ENCODE results near the gene MTMR10. TPM values are rescaled to one million over a fixed set of nuclear protein-coding genes. Genes with fewer than 3 reads are reported as not detected.

Gene MTMR10
- total RNA-seq, 1 donor from 2014 or later = 36.3 TPM

DNA sequence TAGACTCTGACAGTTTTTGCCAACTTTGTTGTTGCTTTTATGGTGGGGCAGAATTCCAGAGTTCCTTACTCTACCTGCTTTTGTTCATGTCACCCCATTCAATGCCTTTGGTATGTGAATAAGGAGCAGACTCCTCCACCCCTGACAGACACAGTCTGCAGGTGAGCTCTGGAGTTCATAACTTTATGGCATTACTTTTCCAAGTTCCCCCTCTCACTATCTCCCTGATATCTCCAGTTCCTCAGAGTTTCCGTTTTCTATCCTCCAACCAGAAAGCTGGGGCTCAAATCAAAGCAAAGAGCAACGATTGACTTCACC is 23.1 kb upstream of the MTMR10 start:
- DNase-seq (ENCODE audit: low spot score) = no peak

DNA sequence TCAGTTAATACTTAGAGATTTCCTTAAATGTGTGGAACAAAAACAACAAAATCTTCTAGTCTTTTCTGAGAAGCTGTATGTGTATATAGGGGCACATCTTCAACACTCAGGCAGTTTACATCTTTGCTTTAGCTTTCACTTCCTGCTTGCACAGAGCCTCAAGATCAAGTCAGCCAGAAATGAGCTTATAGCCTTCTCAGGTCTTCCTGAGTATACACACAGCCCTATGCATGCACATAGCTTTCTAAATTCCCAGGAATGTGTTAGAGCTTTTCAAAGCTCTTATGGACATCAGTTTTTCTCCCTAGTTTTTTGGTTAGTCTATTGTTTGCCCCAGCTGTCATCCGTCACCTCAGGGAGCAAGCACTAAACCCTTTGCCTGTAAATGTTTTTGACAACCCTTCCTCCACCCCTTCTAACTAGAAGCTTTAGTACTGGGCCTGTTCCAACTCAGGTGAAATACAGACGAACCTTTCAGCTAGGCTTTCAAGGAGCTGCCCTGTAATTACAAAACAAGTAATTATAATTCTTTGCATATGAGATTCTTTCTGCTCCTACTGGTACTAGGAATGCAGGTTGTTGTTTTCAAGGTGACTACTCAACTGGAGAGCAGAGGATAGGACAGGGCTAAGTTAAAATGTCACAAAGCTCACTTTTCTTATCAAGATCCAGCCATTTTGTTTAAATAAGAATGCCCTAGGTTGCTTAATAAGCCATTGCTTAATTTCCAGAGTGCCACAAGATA is 22.6 kb upstream of the MTMR10 start:
- no peak for DNase-seq (ENCODE audit: low spot score)

DNA sequence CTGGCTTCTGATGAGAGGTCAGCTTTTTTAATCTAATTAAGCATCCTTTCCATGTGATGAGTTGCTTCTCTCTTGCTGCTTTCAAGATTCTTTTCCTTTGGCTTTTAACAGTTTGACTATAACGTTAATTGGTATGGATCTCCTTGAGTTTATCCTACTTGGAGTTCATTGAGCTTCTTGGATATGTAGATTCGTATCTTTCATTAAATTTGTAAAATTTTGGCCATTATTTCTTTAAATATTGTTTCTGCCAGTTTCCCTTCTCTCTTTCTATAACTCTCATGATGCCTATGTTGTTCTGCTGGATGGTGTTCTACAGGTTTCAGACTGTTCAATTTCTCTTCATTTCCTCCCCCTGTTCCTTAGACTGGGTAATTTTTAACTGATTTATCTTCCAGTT is 21.0 kb upstream of the MTMR10 start:
- no peak for DNase-seq (ENCODE audit: low spot score)

DNA sequence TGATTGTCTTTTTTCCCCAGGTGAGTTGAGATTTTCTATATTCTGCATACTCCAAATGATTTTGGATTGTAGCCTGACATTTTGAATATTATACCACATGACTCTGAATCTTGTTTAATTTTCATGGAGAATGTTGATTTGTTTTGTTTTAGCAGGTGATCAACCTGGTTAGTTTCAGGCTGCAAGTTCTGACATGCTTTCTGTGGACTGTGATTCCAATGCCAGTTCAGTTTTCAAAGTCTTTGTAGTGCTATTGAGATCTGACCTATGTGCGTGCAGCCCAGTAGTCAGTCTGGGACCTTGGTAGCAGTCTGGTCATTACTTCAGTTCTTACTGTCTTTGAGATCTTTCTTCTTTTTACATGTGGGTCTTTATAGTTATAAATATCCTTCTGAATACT is 18.6 kb upstream of the MTMR10 start:
- no peak for DNase-seq (ENCODE audit: low spot score)

DNA sequence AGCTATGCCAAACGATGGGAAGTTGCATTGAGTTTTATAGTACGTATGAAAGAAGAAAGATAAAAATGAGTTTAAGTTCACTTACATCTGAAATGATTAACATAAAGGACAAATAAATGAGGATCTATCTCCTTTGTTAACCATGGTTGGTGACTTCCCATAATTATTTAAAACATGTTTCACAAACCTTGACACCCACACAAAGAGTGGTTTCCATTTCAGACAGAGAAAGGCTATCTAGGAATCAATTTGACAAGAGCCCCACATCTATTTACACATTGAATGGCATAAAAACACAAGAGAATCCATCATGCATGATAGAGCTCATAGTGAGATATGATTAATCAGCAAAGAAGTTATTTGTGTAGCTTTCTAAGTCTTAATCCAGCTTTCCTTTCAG is 14.2 kb upstream of the MTMR10 start:
- no peak for DNase-seq (ENCODE audit: low spot score)

DNA sequence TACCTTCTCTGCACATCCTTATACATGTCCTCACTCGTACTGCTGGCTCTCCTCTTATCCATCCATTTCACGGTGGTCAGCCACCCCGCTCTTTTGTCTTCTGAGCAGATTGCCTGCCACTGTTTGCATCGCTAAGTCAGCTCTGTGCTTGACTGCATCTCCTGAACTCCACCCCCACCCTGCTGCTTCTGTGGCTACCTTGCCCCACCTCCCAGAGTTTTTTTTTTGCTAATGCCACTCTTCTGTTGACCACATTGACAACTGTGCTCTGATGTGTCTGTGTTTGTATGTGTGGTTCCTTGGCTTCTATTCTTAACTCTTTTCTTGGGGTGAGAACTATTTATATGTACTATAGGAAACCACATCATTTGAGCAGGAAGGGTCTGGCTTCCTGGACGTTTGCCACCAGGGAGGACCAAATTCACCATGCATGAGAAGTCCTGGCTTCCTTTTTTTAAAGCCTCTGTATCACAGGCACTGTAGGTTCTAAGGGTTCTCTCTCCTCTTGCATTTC is 12.8 kb upstream of the MTMR10 start:
- DNase-seq (ENCODE audit: low spot score) = no peak

DNA sequence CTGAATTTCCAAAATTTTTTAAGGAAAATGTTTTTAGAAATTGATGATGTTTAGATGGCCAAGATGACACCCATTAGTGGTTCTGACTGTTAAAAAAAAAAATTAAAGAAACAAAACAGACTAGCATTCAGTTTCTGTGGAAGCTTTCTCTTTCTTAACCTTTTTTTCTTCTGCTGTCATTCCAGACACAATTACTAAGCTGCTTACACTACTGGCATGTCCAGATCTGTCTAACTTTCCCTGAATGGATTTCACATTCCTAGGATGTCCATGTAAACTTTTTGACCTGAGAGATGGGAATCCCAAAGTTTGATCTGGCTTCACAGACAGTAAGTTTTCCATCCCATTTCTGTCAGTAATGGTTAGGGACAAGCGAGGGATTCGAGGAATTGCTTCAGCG is 10.3 kb upstream of the MTMR10 start:
- no peak for DNase-seq (ENCODE audit: low spot score)

DNA sequence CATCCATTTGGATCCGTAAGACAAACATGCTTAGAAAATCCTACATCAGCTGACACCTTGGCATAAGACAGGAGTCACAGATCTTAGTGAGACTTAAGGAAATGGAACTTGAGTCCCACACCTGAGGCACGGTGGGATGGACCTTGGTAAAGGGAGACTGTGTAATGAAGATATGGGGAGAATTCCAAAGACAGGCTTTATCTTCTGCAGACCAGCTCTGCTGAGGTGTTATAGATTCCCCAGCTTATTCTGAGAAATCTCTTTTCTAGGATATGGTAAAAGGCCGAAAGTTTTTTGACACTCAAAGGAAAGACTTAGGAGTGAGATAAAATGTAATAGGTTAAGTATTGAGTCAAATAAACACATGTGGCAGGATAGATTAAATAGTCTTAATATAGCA is 8.3 kb upstream of the MTMR10 start:
- no peak for DNase-seq (ENCODE audit: low spot score)

DNA sequence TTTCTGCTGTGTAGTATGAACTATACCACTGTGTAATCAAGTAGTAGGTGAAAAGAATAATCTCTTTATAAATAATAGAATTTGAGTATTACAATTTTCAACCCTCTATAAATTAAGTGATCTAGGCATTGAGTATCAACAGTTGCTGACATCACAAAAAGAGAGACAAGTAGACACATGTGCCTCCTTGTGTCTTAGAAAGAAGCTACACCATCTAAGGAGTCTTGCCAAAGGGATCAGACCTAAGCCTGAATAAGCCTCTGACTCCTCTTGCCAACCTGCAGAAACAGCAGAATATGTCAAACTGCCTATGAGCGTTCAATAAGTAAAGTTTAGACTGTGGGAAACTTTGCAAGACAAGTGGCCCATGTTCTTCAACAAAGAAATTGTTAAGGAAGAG is 5.8 kb upstream of the MTMR10 start:
- no peak for DNase-seq (ENCODE audit: low spot score)

DNA sequence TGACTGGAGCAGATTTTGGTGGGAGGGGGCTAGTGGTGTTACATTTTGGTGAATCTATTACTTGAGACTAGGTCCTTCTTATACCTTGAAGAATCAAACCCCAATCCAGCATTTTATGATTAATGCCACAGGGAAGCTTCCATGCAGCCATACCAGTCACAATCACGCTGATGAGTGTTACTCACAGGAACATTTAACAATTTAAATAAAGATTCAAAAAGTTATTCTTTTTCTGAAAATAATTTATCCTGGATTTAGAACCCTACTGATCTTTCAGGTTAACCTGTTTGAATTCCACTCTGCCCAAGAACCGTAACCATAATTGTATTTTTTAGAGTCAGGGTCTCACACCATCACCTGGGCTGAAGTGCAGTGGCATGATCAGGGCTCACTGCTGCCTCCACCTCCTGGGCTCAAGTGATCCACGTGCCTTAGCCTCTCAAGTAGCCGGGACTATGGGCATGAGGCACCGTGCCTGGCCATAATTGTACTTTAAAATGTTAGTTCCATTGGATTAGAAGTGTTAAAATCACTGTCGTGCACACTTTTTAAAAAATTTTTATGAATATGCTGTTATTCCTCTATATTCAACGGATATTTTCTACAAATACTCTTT is 929 bp upstream of the MTMR10 start:
- DNase-seq (ENCODE audit: low spot score) = no peak

DNA sequence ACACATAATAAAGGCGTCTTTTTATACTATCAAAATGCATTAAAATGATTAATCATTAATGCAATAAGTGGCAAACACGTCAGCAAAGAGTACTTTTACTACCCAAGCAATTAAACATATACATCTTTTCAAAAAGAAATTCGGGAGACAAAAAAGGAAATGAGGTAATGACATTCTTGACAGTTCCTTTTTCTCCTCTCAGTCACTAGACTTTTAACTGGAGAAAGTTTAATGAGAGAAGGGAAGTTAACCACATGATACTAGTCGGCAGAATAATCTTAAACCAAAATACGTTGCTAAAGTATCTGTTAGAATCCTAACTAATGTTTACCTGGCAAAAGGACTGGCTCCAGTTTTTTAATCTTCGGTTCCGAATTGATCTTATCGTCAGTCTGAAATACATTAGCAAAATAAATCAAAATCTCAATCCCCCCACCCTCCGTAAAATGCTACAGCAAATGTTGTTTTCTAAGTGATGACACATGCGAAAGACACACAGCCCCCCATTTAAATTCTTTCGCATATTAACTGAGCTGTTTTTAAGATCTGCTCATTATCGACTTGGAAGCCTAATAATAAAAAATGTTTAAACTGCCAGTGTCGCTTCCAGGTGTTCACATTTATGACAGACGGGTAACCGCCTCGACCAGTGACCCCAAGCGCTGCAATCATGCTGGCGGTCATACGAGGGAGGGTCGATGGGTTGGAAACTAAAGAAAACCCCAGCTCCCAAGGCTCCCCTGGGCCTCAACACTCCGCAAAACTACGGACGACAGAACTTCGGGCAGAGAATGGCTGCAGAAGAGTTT is 778 bp downstream of the MTMR10 start:
- DNase-seq (ENCODE audit: low spot score) = no peak

DNA sequence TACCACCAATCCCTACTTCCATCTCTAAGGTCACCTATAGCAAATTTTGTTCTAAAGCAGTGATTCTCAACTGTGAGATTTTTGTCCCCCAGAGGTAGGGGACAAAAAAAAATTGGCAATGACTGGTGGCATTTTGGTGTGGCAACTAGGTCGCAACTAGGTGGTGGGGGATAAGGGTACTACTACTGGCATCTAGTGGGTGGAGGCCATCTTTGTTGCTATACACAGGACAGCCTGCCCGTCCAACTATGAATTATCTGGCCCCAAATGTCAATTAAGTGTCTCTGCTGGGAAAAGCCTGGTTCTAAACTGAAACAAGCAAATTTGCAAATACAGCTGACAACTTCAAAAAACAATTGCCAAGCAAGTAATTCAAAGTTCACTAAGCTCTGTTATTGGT is 1.4 kb downstream of the MTMR10 start:
- no peak for DNase-seq (ENCODE audit: low spot score)

DNA sequence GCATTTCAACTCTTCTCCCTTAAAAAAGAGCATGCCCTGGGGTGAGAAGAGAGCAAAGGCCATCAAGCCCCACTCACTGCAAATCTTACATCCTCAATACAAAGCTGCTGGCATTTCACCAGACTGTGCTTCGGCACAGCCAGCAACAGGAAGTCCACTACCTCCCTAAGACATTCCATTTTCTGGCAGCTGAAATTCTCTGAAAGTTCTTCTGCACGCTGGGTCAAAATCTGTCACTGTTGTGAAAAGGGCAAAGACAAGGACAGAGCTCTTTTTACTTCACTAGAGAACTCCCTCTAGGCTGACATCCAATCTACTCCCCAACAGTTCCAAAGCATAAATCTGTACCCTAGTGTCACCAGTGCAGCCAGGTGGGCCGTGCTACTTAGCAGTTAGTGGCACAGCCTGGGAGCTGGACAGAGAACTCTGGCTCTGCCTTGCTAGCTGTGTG is 6.3 kb downstream of the MTMR10 start:
- DNase-seq (ENCODE audit: low spot score) = no peak

DNA sequence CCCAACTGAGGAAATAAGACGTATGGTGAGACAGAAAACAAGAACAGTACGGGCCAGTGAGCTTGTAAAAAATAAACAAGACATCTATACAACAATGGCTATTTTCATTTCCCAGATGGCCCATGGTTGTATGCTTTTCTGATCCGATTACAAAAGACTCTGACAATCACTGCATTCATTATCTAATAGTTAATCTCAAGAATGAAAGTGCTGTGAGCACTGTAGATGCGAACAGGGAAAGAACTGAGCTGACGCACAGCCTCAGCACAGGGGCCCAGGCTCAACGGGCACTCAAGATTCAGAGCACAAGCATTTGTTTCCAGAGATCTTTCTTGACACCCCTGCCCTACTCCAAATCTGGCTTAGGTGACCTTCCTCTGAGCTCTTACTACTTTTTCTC is 6.9 kb downstream of the MTMR10 start:
- no peak for DNase-seq (ENCODE audit: low spot score)

DNA sequence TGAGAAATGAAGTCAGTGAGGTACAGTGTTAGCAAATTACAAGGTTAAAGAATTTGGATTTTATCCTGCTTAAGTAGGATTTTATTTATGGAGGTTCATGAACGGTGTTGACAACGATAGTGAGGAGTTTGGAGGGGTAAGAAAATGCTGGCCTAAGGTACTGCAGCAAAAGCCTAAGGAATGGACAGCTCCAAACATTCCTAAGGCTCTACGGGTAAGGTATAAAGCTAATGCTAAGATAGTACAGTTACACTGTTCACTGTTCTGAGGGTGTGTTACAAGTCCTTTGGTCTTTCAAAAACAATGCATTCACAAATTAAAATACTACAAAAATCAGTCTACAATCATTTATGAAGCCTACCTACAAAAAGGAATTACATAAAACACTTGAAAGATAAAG is 7.3 kb downstream of the MTMR10 start:
- DNase-seq (ENCODE audit: low spot score) = no peak

DNA sequence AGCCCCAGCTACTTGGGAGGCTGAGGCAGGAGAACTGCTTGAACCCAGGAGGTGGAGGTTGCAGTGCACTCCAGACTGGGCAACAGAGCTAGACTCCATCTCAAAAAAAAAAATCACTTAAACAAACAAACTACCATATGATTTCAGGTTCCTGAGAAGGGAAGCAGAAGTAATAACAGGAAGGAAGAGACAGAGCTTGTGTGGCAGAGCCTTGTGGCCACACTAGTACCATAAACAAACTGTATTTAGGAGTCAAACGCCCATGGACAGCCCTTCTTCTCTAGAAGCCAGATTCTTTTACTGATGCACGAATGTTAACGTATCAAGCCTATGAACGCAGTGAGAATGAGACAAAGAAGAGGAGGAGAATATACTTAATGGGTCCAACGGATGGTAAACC is 12.0 kb downstream of the MTMR10 start:
- DNase-seq (ENCODE audit: low spot score) = no peak

DNA sequence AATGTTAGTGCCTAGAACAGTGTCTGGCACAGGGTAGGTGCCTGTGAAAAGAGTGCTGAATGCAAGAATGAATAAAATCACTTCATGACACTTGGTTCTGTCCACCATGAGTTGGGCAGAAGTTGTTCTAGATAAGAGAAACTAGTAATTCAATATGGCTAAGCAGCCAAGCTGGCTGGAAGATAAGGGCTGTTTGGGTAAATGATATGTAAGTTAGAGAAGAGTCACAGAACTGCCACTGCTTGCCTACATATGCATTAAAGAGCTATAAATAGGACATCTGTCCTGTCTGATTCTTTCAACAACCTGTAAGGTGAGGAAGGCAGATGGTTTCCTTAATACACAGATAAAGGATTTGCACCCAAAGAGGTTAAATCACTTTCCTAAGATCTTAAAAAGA is 13.1 kb downstream of the MTMR10 start:
- no peak for DNase-seq (ENCODE audit: low spot score)

DNA sequence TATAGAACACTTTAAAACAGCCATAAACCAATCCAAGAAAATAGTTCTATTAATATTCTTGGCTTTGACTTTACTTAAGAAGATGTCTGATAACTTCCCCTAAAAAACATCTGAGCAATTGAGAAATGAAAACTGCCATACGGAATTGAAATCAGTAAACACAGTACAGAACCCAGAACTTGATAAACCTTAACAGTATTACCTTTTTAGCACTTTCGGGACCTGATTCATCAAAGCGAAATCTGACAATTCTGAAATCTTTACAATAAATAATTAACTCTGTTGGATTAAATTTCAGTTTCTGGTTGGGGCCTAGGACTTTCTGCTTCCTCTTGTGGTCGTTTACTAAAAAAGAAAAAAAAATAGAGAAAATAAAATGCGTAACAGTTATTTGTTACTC is 17.3 kb downstream of the MTMR10 start:
- no peak for DNase-seq (ENCODE audit: low spot score)

DNA sequence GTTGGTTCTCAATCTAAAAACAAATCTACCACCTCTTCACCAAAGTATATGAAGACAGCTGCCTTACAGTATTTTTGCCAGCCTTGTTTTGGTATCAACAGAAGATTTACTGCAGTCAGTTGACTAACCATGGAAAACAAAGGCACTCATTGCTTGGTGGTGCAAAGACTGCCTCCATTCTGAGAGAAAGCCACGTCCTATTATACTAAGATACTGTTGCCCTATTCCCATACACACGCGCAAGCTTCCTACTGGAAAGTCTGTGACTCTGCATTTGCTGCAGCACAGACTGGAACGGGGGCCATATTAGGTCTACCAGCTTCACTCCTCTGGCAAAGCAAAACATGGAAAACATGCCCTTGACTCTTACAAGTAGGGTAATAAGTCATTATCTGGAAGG is 18.0 kb downstream of the MTMR10 start:
- no peak for DNase-seq (ENCODE audit: low spot score)

DNA sequence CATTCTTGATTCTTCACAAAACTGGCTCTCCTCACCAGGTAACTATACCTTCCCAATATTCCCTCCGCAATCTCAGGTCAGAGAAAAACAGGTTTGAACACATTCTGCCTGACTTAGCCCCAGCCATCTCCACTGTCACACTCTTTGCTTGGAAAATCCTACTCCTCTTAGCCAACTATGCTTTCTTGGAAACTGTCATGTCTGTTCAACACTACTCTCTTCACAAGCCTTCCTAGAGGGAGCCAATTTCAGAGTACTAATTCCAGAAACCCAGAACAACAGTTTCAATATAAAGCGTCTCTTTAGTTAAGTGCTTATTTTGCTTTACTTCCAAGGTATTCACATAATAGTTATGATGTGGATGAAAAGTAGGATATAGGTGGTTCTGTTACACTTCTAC is 21.7 kb downstream of the MTMR10 start:
- no peak for DNase-seq (ENCODE audit: low spot score)

DNA sequence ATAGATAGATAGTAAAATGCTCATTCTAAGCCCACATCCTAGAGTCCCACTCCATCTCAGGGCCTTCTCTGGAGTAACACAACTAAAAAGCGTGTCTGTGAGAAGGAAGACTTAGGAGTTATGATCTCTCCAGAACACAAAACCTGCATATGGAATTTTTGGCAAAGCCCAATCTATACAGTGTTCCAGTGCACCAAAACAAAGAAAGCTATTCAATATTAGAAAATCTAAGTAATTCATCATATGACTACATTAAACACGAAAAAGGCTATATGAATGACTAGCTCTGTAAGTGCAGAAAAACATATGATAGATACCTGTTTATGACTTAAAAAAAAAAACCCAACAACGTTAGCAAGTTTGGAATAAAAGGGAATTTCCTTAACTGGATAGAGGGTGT is 27.7 kb downstream of the MTMR10 start:
- no peak for DNase-seq (ENCODE audit: low spot score)

DNA sequence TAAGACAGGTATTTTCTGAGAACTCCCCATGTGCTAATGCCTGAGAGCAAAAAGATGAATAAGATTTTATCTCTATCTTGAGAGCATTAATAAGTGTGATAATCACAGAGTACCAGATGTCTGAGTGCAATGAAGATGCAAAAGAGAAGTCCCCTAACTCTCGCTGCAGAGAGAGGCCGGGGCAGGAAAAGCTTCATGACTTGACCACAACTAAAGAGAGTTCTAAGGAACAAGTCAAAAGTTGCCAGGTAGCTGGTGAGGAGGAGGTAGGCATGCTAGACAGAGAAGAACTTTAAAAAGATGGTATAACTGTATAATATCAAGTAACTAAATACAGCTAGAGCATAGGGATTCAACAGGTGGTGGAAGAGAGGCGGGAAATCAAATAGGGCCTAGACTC is 28.8 kb downstream of the MTMR10 start:
- DNase-seq (ENCODE audit: low spot score) = no peak

Measured in mesenteric fat pad (tissue), 1 donor.